Stimulated activated CD4-positive, alpha-beta T cell treated with anti-CD3 and anti-CD28 coated beads, Interleukin-1b, Interleukin-23, amount 100 ng/mL, for 4 hours (primary cell): ENCODE results near the gene NR4A3.

Source experiments
- DNase-seq, 2 donors: peaks; one replicate each; pipeline ENCODE4 v3.0.0-alpha.2; 2020; ENCODE audit warnings: low read depth in 2 of 2

Gene NR4A3

GRCh38 chr9:99813739-99814138, 7.9 kb upstream of the NR4A3 start:
- no peak for DNase-seq

GRCh38 chr9:99814359-99814758, 7.3 kb upstream of the NR4A3 start:
- DNase-seq = no peak

- DNase-seq = no peak
Observed at GRCh38 chr9:99816392-99816791, 5.3 kb upstream of the NR4A3 start.

GRCh38 chr9:99818500-99818899, 3.2 kb upstream of the NR4A3 start:
- DNase-seq = no peak

GRCh38 chr9:99819123-99819855, 2.4 kb upstream of the NR4A3 start:
- peak; percentile 77 to 81 for DNase-seq

GRCh38 chr9:99819856-99820684, 1.6 kb upstream of the NR4A3 start:
- peak; percentile 78 to 82 for DNase-seq

GRCh38 chr9:99820685-99821395, 845 bp upstream of the NR4A3 start:
- no peak for DNase-seq

- DNase-seq = no peak
Observed at GRCh38 chr9:99822109-99822805, 572 bp downstream of the NR4A3 start.

- no peak for DNase-seq
Observed at GRCh38 chr9:99822806-99823591, 1.3 kb downstream of the NR4A3 start.

- DNase-seq = peak; percentile 86 to 87
Observed at GRCh38 chr9:99823681-99824377, 2.1 kb downstream of the NR4A3 start.

- peak; percentile 43 to 51 for DNase-seq
Observed at GRCh38 chr9:99824378-99825171, 2.9 kb downstream of the NR4A3 start.

- DNase-seq = no peak
Observed at GRCh38 chr9:99825172-99826046, 3.7 kb downstream of the NR4A3 start.

- DNase-seq = no peak
Observed at GRCh38 chr9:99826579-99826978, 4.9 kb downstream of the NR4A3 start.

- DNase-seq = no peak
Observed at GRCh38 chr9:99827244-99827643, 5.6 kb downstream of the NR4A3 start.

GRCh38 chr9:99828054-99828416, 6.3 kb downstream of the NR4A3 start:
- DNase-seq = no peak

GRCh38 chr9:99828417-99829176, 6.9 kb downstream of the NR4A3 start:
- no peak for DNase-seq

GRCh38 chr9:99831857-99832557, 10.3 kb downstream of the NR4A3 start:
- DNase-seq = no peak
